Endothelial cell (in vitro differentiated cells): ENCODE data around the gene LDHB. TPM values are rescaled to one million over a fixed set of nuclear protein-coding genes. Genes with fewer than 3 reads are reported as not detected.

Experiments
- DNase-seq: peaks from one replicate; pipeline ENCODE4 v3.0.0; 2021; ENCODE audit warnings: low spot score
- H3K27ac Mint-ChIP-seq: one replicate; pipeline ENCODE4 v1.8.0; 2021; ENCODE audit warnings: mixed read lengths, inconsistent platforms; ENCODE audit not compliant: unreplicated experiment
- H3K27me3 Mint-ChIP-seq: one replicate; pipeline ENCODE4 v1.8.0; 2021; ENCODE audit warnings: mild to moderate bottlenecking, moderate library complexity, mixed read lengths, inconsistent platforms; ENCODE audit not compliant: unreplicated experiment
- H3K36me3 Mint-ChIP-seq: one replicate; pipeline ENCODE4 v1.8.0; 2021; ENCODE audit warnings: mild to moderate bottlenecking, low read depth, mixed read lengths, inconsistent platforms; ENCODE audit not compliant: unreplicated experiment
- H3K4me1 Mint-ChIP-seq: one replicate; pipeline ENCODE4 v1.8.0; 2021; ENCODE audit warnings: mild to moderate bottlenecking, mixed read lengths, inconsistent platforms; ENCODE audit not compliant: unreplicated experiment
- H3K4me3 Mint-ChIP-seq: one replicate; pipeline ENCODE4 v1.8.0; 2021; ENCODE audit warnings: mild to moderate bottlenecking, mixed read lengths, inconsistent platforms; ENCODE audit not compliant: unreplicated experiment
- H3K9me3 Mint-ChIP-seq: one replicate; pipeline ENCODE4 v1.8.0; 2021; ENCODE audit warnings: mixed read lengths, inconsistent platforms; ENCODE audit not compliant: unreplicated experiment
- CTCF ChIP-seq: fragments of 200-600 bp; sonication (generic); IDR thresholded peaks from one replicate; pipeline ENCODE4 v1.5.0; 2021; ENCODE audit warnings: antibody characterized with exemption; ENCODE audit not compliant: unreplicated experiment
- total RNA-seq: library from RNA; stranded (reverse); fragmentation: NEBNext Ultra II Directional; extraction: Animal tissue kit (Norgen Biotek cat#: 25700); gene quantifications from one replicate; pipeline ENCODE4 v1.2.1, GENCODE V29; 2021; ENCODE audit not compliant: unreplicated experiment

Gene LDHB
- total RNA-seq, 1 donor from 2014 or later: 506 TPM

GRCh38 chr12:21638054-21638891, 19.4 kb downstream of the LDHB start:
- Mint-ChIP-seq H3K9me3 (no peaks in the 10 kb centered on the region), H3K4me1 (no peaks in the 10 kb centered on the region), H3K4me3 (no peak overlapping the region), H3K27me3 (no peaks in the 10 kb centered on the region), H3K27ac (no peak overlapping the region), H3K36me3 (peaks cover 31% of the 10 kb centered on the region)
- no peak for DNase-seq
- no peak for TF ChIP-seq CTCF

DNA sequence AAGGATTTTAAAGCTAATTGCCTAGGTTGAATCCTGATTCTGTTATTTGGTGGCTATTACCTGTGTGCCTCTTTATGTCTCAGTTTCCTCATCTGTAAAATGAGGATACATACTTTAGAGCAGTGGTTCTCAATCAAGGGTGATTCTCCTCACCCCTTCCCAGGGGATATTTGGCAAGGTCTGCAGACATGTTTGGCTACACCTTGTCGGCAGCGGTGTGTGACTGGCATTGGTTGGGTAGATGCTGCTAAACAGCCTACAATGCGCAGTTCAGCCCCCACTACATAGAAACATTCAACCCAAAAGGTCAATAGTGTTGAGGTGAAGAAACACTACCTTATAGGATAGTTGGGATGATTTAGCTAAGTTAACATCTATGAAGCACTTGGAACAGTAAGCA, 23.4 kb downstream of the LDHB start:
- no peak for DNase-seq
- Mint-ChIP-seq H3K4me3 (no peak overlapping the region), H3K27ac (no peak overlapping the region), H3K9me3 (no peaks in the 10 kb centered on the region), H3K27me3 (no peaks in the 10 kb centered on the region), H3K36me3 (peaks cover 17% of the 10 kb centered on the region), H3K4me1 (no peaks in the 10 kb centered on the region)
- TF ChIP-seq CTCF: no peak

GRCh38 chr12:21631367-21631766, 26.3 kb downstream of the LDHB start:
- no peaks in the 10 kb centered on the region for H3K4me1 Mint-ChIP-seq
- no peak for DNase-seq
- H3K4me3 Mint-ChIP-seq: no peak overlapping the region
- H3K9me3 Mint-ChIP-seq: no peaks in the 10 kb centered on the region
- TF ChIP-seq CTCF: no peak
- H3K27ac Mint-ChIP-seq: no peak overlapping the region
- H3K27me3 Mint-ChIP-seq: peaks cover 1% of the 10 kb centered on the region
- H3K36me3 Mint-ChIP-seq: peaks cover 9% of the 10 kb centered on the region

GRCh38 chr12:21627924-21628323, 29.7 kb downstream of the LDHB start:
- Mint-ChIP-seq H3K27ac (no peak overlapping the region), H3K4me3 (no peak overlapping the region), H3K4me1 (peaks cover 4% of the 10 kb centered on the region), H3K36me3 (no peaks in the 10 kb centered on the region), H3K27me3 (peaks cover 1% of the 10 kb centered on the region), H3K9me3 (no peaks in the 10 kb centered on the region)
- DNase-seq: no peak
- no peak for TF ChIP-seq CTCF

- Mint-ChIP-seq H3K27me3 (peaks cover 1% of the 10 kb centered on the region), H3K36me3 (no peaks in the 10 kb centered on the region), H3K9me3 (no peaks in the 10 kb centered on the region), H3K27ac (no peak overlapping the region), H3K4me1 (peaks cover 19% of the 10 kb centered on the region), H3K4me3 (no peak overlapping the region)
- DNase-seq: no peak
- TF ChIP-seq CTCF: no peak
Measured at GRCh38 chr12:21618566-21618965, 39.1 kb downstream of the LDHB start.
